Measurements from ENCODE around the gene CD200.

GRCh38 chr3:112339609-112340008, 6.7 kb downstream of the CD200 start:
- TF ChIP-seq L3MBTL2 (conservative IDR thresholded peaks at IDR 0.05): no peak
- no peak for TF ChIP-seq FOXA1 (IDR thresholded peaks at IDR 0.05)
- no peak for TF ChIP-seq SP1 (IDR thresholded peaks at IDR 0.05)
- TF ChIP-seq FOXK2 (IDR thresholded peaks at IDR 0.05): no peak
- no peak for TF ChIP-seq CTBP1 (IDR thresholded peaks at IDR 0.05; ENCODE audit: borderline replicate concordance)
- no peak for TF ChIP-seq LEF1 (IDR thresholded peaks at IDR 0.05; ENCODE audit: borderline replicate concordance)
- no peak for TF ChIP-seq BHLHE40 (IDR thresholded peaks at IDR 0.05; ENCODE audit: borderline replicate concordance)
- TF ChIP-seq ARNT (IDR thresholded peaks at IDR 0.05): no peak
- no peak for TF ChIP-seq PKNOX1 (IDR thresholded peaks at IDR 0.05)
- TF ChIP-seq ELF4 (IDR thresholded peaks at IDR 0.05): no peak
- TF ChIP-seq FOXM1 (IDR thresholded peaks at IDR 0.05; ENCODE audit: borderline replicate concordance): no peak
- no peak for TF ChIP-seq SUZ12 (IDR thresholded peaks at IDR 0.05)

Measured in HEK293T (cell line).